ENCODE measurements around the gene DNAJC25.

Gene DNAJC25

GRCh38 chr9:111648066-111648465 lies 16.9 kb downstream of the DNAJC25 start:
- TF ChIP-seq MAX (IDR thresholded peaks at IDR 0.05; ENCODE audit: low read depth, low read length): no peak
- no peak for TF ChIP-seq POLR2A (IDR thresholded peaks at IDR 0.05; ENCODE audit: extremely low read depth, insufficient read length)
- TF ChIP-seq MYC (IDR thresholded peaks at IDR 0.05; ENCODE audit: low read depth, low read length): no peak
- TF ChIP-seq, protein P1, sequence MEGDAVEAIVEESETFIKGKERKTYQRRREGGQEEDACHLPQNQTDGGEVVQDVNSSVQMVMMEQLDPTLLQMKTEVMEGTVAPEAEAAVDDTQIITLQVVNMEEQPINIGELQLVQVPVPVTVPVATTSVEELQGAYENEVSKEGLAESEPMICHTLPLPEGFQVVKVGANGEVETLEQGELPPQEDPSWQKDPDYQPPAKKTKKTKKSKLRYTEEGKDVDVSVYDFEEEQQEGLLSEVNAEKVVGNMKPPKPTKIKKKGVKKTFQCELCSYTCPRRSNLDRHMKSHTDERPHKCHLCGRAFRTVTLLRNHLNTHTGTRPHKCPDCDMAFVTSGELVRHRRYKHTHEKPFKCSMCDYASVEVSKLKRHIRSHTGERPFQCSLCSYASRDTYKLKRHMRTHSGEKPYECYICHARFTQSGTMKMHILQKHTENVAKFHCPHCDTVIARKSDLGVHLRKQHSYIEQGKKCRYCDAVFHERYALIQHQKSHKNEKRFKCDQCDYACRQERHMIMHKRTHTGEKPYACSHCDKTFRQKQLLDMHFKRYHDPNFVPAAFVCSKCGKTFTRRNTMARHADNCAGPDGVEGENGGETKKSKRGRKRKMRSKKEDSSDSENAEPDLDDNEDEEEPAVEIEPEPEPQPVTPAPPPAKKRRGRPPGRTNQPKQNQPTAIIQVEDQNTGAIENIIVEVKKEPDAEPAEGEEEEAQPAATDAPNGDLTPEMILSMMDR (IDR thresholded peaks at IDR 0.05; ENCODE audit: low read depth, low read length): no peak
- no peak overlapping the region for H3K4me3 ChIP-seq (ENCODE audit: low read depth, low read length)
- DNase-seq (ENCODE audit: low read depth): no peak

GRCh38 chr9:111649016-111649415 lies 17.9 kb downstream of the DNAJC25 start:
- no peak for DNase-seq (ENCODE audit: low read depth)
- TF ChIP-seq MYC (IDR thresholded peaks at IDR 0.05; ENCODE audit: low read depth, low read length) (no peak), MAX (IDR thresholded peaks at IDR 0.05; ENCODE audit: low read depth, low read length) (no peak), POLR2A (IDR thresholded peaks at IDR 0.05; ENCODE audit: extremely low read depth, insufficient read length) (no peak)
- TF ChIP-seq, protein P1 (IDR thresholded peaks at IDR 0.05; ENCODE audit: low read depth, low read length): no peak
- H3K4me3 ChIP-seq (ENCODE audit: low read depth, low read length): no peak overlapping the region

- no peak overlapping the region for H3K4me3 ChIP-seq (ENCODE audit: low read depth, low read length)
- DNase-seq (ENCODE audit: low read depth): no peak
- TF ChIP-seq, protein P1 (IDR thresholded peaks at IDR 0.05; ENCODE audit: low read depth, low read length): no peak
- TF ChIP-seq MYC (IDR thresholded peaks at IDR 0.05; ENCODE audit: low read depth, low read length) (no peak), MAX (IDR thresholded peaks at IDR 0.05; ENCODE audit: low read depth, low read length) (no peak), POLR2A (IDR thresholded peaks at IDR 0.05; ENCODE audit: extremely low read depth, insufficient read length) (no peak)
Observed at GRCh38 chr9:111657051-111657450, 25.9 kb downstream of the DNAJC25 start.

DNA sequence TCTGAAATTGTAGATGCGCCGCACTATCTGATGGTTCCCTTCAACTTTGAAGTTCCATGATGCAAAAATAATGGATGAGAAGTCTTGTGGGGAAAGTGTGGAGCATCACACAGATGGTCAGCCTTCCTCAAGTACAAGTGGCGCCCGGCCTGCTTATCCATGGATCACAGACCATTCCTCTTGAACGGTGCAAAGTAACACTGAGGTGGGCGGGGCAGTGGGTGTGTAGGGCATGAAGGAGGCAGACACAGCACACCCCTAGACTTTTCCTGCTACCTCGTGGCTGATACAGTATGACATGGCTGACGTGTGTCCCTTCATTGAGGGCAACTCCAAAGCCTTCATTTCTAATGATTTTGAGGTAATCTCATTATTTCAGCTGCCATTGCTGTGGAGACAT lies 27.8 kb downstream of the DNAJC25 start:
- TF ChIP-seq MAX (IDR thresholded peaks at IDR 0.05; ENCODE audit: low read depth, low read length): no peak
- TF ChIP-seq, protein P1 (IDR thresholded peaks at IDR 0.05; ENCODE audit: low read depth, low read length): no peak
- TF ChIP-seq MYC (IDR thresholded peaks at IDR 0.05; ENCODE audit: low read depth, low read length): no peak
- TF ChIP-seq POLR2A (IDR thresholded peaks at IDR 0.05; ENCODE audit: extremely low read depth, insufficient read length): no peak
- H3K4me3 ChIP-seq (ENCODE audit: low read depth, low read length): no peak overlapping the region
- DNase-seq (ENCODE audit: low read depth): no peak

GRCh38 chr9:111659691-111660090 lies 28.6 kb downstream of the DNAJC25 start:
- DNase-seq (ENCODE audit: low read depth): no peak
- TF ChIP-seq, protein P1 (IDR thresholded peaks at IDR 0.05; ENCODE audit: low read depth, low read length): no peak
- TF ChIP-seq POLR2A (IDR thresholded peaks at IDR 0.05; ENCODE audit: extremely low read depth, insufficient read length) (no peak), MAX (IDR thresholded peaks at IDR 0.05; ENCODE audit: low read depth, low read length) (no peak), MYC (IDR thresholded peaks at IDR 0.05; ENCODE audit: low read depth, low read length) (no peak)
- no peak overlapping the region for H3K4me3 ChIP-seq (ENCODE audit: low read depth, low read length)
